Measurements from ENCODE around the gene NKX6-2.

GRCh38 chr10:132776186-132776585 is 9.8 kb downstream of the NKX6-2 start:
- TF ChIP-seq CTCF (IDR thresholded peaks at IDR 0.05) (no peak), POLR2A (IDR thresholded peaks at IDR 0.05) (no peak)

Measured in esophagus squamous epithelium (tissue), 4 donors.